Vagina (tissue), 2 donors: Measurements from ENCODE around the gene AKAP6.

Experiments
- CTCF ChIP-seq, 3 experiments: fragments of 450-650 bp in 2 of 3; fragments of 200-600 bp in 1 of 3; sonication (generic) in 1 of 3; IDR thresholded peaks; one replicate each; pipeline ENCODE4 v1.5.1; 2017 to 2019; ENCODE audit warnings: antibody characterized with exemption in 3 of 3, mild to moderate bottlenecking in 2 of 3, moderate library complexity in 2 of 3
- POLR2A ChIP-seq, 2 donors: fragments of 450-650 bp; IDR thresholded peaks; one replicate each; pipeline ENCODE4 v1.6.1; 2017; ENCODE audit warnings: antibody characterized with exemption in 2 of 2, mild to moderate bottlenecking in 2 of 2, moderate library complexity in 2 of 2
- POLR2AphosphoS5 ChIP-seq, 2 donors: sonication (generic); formaldehyde crosslinking; IDR thresholded peaks; one replicate each; pipeline ENCODE4 v1.9.0; 2017; ENCODE audit warnings: antibody characterized with exemption in 2 of 2, mild to moderate bottlenecking in 2 of 2, low read depth in 1 of 2; ENCODE audit not compliant: insufficient read depth in 1 of 2

- TF ChIP-seq CTCF (IDR thresholded peaks at IDR 0.05) (no peak), POLR2AphosphoS5 (IDR thresholded peaks at IDR 0.05; ENCODE audit: insufficient read depth in 1 of 2, low read depth in 1 of 2) (no peak), POLR2A (IDR thresholded peaks at IDR 0.05) (no peak)
Observed at GRCh38 chr14:32733015-32733414, 403.9 kb downstream of the AKAP6 start.
